HepG2 (cell line): ENCODE measurements around the gene ARPC1A. TPM values are rescaled to one million over a fixed set of nuclear protein-coding genes. Genes with fewer than 3 reads are reported as not detected.

Source experiments
- ATF2 ChIP-seq: sonication (generic); formaldehyde crosslinking; IDR thresholded peaks from 2 replicates; pipeline ENCODE4 v1.4.0; 2020; ENCODE audit warnings: missing genetic modification reagents
- BCLAF1 ChIP-seq: fragments of 450-650 bp; IDR thresholded peaks from 2 replicates; pipeline ENCODE4 v1.6.1; 2017; ENCODE audit warnings: mild to moderate bottlenecking
- ERF ChIP-seq: IDR thresholded peaks from 2 replicates; pipeline ENCODE4 v1.6.1; 2018; ENCODE audit warnings: missing biosample characterization, missing genetic modification reagents
- FOSL2 ChIP-seq: sonication (generic); formaldehyde crosslinking; IDR thresholded peaks from 2 replicates; pipeline ENCODE4 v1.4.0; 2020; ENCODE audit warnings: missing genetic modification reagents
- FOXK1 ChIP-seq: sonication (generic); formaldehyde crosslinking; IDR thresholded peaks from 2 replicates; pipeline ENCODE4 v1.4.0; 2020; ENCODE audit warnings: low read depth, missing genetic modification reagents, borderline replicate concordance
- GFI1 ChIP-seq: sonication (generic); formaldehyde crosslinking; IDR thresholded peaks from 2 replicates; pipeline ENCODE4 v1.5.0; 2020; ENCODE audit warnings: missing genetic modification reagents, mild to moderate bottlenecking, borderline replicate concordance
- HDAC6 ChIP-seq: fragments of 200-600 bp; sonication (generic); IDR thresholded peaks from 2 replicates; pipeline ENCODE4 v1.7.0; 2017; ENCODE audit warnings: mild to moderate bottlenecking, antibody characterized with exemption, low read length, low read depth
- MEIS1 ChIP-seq: sonication (generic); formaldehyde crosslinking; IDR thresholded peaks from 2 replicates; pipeline ENCODE4 v1.9.0; 2021; ENCODE audit warnings: mild to moderate bottlenecking, missing genetic modification reagents, moderate library complexity, borderline replicate concordance
- MIER3 ChIP-seq: IDR thresholded peaks from 2 replicates; pipeline ENCODE4 v1.6.1; 2016; ENCODE audit warnings: missing compliant biosample characterization, borderline replicate concordance
- MTERF4 ChIP-seq: sonication (generic); formaldehyde crosslinking; IDR thresholded peaks from 2 replicates; pipeline ENCODE4 v1.8.0; 2023; ENCODE audit warnings: mild to moderate bottlenecking, missing genetic modification reagents
- NCOA2 ChIP-seq: sonication (generic); formaldehyde crosslinking; IDR thresholded peaks from 2 replicates; pipeline ENCODE4 v1.8.0; 2022; ENCODE audit warnings: inconsistent platforms
- PAF1 ChIP-seq: IDR thresholded peaks from 2 replicates; pipeline ENCODE4 v1.6.1; 2016; ENCODE audit warnings: missing genetic modification reagents, missing compliant biosample characterization
- SMYD3 ChIP-seq: sonication (generic); formaldehyde crosslinking; IDR thresholded peaks from 2 replicates; pipeline ENCODE4 v1.8.1; 2023; ENCODE audit warnings: mild to moderate bottlenecking, missing genetic modification reagents
- STAG1 ChIP-seq: sonication (generic); formaldehyde crosslinking; IDR thresholded peaks from 2 replicates; pipeline ENCODE4 v1.4.0; 2020; ENCODE audit warnings: missing genetic modification reagents
- ZBTB21 ChIP-seq: sonication (generic); formaldehyde crosslinking; IDR thresholded peaks from 2 replicates; pipeline ENCODE4 v1.4.0; 2020; ENCODE audit warnings: missing genetic modification reagents
- ZNF501 ChIP-seq: sonication (generic); formaldehyde crosslinking; IDR thresholded peaks from 2 replicates; pipeline ENCODE4 v1.5.1; 2020; ENCODE audit warnings: mild to moderate bottlenecking, moderate library complexity, missing genetic modification reagents
- ZNF562 ChIP-seq: sonication (generic); formaldehyde crosslinking; IDR thresholded peaks from 2 replicates; pipeline ENCODE4 v1.8.0; 2022; ENCODE audit warnings: missing genetic modification reagents, borderline replicate concordance
- ZNF850 ChIP-seq: sonication (generic); formaldehyde crosslinking; conservative IDR thresholded peaks from 2 replicates; pipeline ENCODE4 v1.9.0; 2021; ENCODE audit warnings: mild to moderate bottlenecking, missing genetic modification reagents
- ZSCAN25 ChIP-seq: sonication (generic); formaldehyde crosslinking; IDR thresholded peaks from 2 replicates; pipeline ENCODE4 v1.8.0; 2022; ENCODE audit warnings: mild to moderate bottlenecking, missing genetic modification reagents
- polyA plus RNA-seq, 8 experiments: library from polyadenylated mRNA; depleted of rRNA in 3 of 8; stranded (reverse) in 7 of 8; unstranded in 1 of 8; fragments of >200 nt; fragmentation: Illumina TruSeq in 4 of 8; extraction: Trizol in 4 of 8; gene quantifications; 2 replicates each; pipeline versions ENCODE4 v1.2.1 to v1.2.3, GENCODE V29; 2011 to 2016; ENCODE audit warnings: low read depth in 4 of 8, missing spikeins in 1 of 8, mixed read lengths in 1 of 8; ENCODE audit not compliant: insufficient read depth in 1 of 8
- total RNA-seq, 5 experiments: library from RNA; depleted of rRNA; stranded (reverse); fragments of >200 nt; fragmentation: Illumina TruSeq; extraction: Trizol; gene quantifications; 2 replicates each; pipeline ENCODE4 v1.2.3, GENCODE V29; 2016; ENCODE audit warnings: low read depth in 1 of 5
- TF ChIP-seq, protein P1 (sequence below): sonication (generic); formaldehyde crosslinking; IDR thresholded peaks from 2 replicates; pipeline ENCODE4 v1.5.0; 2020; ENCODE audit warnings: mild to moderate bottlenecking, missing genetic modification reagents, moderate library complexity
- TF ChIP-seq, protein P2 (sequence below): sonication (generic); formaldehyde crosslinking; conservative IDR thresholded peaks from 2 replicates; pipeline ENCODE4 v1.8.0; 2022; ENCODE audit warnings: missing genetic modification reagents

ARPC1A gene
- total and polyA plus RNA-seq, 2 of the 13 experiments (the other 11 are each of a cell fraction or from before 2014, with no cell fraction given): 44.3 to 88.5 TPM

DNA sequence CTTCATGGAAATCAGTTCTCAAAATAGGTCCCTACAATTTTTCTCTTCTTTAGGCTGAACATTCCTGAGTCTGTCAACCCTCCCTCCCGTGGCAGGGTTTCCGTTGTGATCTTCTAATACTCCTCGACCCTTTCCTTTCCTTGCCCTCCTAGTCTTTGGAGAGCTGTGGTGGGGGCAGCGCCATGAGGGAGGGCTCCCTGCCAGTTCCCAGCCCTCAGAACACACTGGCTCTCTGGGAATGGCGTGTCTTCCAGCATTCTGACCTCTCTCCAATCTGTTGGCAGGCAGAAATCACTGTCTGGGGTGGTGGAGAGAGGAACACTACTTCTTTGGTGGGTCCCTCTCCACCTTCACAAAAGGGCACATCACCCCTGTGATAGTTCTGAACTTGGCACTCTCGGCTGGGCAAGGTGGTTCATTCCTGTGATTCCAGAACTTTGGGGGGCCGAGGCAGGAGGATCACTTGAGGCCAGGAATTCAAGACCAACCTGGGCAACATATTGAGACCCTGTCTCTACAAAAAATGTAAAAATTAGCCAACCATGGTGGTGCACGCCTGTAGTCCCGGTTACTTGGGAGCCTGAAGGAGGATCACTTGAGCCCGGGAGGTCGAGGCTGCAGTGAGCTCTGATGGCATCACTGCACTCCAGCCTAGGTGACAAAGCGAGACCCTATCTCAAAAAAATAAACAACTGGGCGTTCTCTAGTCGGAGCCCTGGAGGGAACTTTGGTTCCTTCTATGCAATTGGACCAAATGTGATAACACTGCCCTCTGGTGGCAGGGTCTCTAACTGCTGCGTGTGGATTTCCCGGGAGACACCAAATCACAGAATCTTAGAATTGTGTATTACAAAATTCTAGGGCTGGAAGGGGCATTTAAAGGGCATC lies 13.1 kb upstream of the ARPC1A start (continued):
- TF ChIP-seq BCLAF1 (no peak), HDAC6 (no peak), MIER3 (CRISPR knock-in tag) (0 out of 2 replicates have a peak, but pooled peaks have one; percentile 28), PAF1 (CRISPR knock-in tag) (no peak), ERF (0 out of 2 replicates have a peak, but pooled peaks have one; percentile 24), MTERF4 (no peak), ATF2 (no peak), ZSCAN25 (CRISPR knock-in tag) (no peak), ZNF562 (CRISPR knock-in tag) (no peak), ZBTB21 (CRISPR knock-in tag) (no peak), MEIS1 (CRISPR knock-in tag) (no peak), GFI1 (CRISPR knock-in tag) (no peak), ZNF501 (CRISPR knock-in tag) (no peak), FOSL2 (CRISPR knock-in tag) (peak; percentile 36), STAG1 (peak; percentile 96), FOXK1 (CRISPR knock-in tag) (peak; percentile 37; the same call in 1 of the 2 replicates), SMYD3 (CRISPR knock-in tag) (no peak), ZNF850 (CRISPR knock-in tag) (no peak), NCOA2 (CRISPR knock-in tag) (no peak)
- TF ChIP-seq, protein P1, sequence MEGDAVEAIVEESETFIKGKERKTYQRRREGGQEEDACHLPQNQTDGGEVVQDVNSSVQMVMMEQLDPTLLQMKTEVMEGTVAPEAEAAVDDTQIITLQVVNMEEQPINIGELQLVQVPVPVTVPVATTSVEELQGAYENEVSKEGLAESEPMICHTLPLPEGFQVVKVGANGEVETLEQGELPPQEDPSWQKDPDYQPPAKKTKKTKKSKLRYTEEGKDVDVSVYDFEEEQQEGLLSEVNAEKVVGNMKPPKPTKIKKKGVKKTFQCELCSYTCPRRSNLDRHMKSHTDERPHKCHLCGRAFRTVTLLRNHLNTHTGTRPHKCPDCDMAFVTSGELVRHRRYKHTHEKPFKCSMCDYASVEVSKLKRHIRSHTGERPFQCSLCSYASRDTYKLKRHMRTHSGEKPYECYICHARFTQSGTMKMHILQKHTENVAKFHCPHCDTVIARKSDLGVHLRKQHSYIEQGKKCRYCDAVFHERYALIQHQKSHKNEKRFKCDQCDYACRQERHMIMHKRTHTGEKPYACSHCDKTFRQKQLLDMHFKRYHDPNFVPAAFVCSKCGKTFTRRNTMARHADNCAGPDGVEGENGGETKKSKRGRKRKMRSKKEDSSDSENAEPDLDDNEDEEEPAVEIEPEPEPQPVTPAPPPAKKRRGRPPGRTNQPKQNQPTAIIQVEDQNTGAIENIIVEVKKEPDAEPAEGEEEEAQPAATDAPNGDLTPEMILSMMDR (CRISPR knock-in tag): peak; percentile 86
- TF ChIP-seq, protein P2, sequence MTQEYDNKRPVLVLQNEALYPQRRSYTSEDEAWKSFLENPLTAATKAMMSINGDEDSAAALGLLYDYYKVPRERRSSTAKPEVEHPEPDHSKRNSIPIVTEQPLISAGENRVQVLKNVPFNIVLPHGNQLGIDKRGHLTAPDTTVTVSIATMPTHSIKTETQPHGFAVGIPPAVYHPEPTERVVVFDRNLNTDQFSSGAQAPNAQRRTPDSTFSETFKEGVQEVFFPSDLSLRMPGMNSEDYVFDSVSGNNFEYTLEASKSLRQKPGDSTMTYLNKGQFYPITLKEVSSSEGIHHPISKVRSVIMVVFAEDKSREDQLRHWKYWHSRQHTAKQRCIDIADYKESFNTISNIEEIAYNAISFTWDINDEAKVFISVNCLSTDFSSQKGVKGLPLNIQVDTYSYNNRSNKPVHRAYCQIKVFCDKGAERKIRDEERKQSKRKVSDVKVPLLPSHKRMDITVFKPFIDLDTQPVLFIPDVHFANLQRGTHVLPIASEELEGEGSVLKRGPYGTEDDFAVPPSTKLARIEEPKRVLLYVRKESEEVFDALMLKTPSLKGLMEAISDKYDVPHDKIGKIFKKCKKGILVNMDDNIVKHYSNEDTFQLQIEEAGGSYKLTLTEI (CRISPR knock-in tag): no peak
